ENCODE data around the gene PMPCA. TPM values are rescaled to one million over a fixed set of nuclear protein-coding genes. Genes with fewer than 3 reads are reported as not detected.
A peak's percentile ranks its signal among the peaks of the same experiment; 100 is the strongest.

PMPCA gene
- total RNA-seq, 2 donors from 2014 or later: 82.7 to 85.4 TPM

GRCh38 chr9:136453326-136453725 lies 42.9 kb downstream of the PMPCA start:
- peaks cover 73% of the 10 kb centered on the region for H3K36me3 Mint-ChIP-seq (ENCODE audit: low read depth)
- no peak overlapping the region for H3K4me3 Mint-ChIP-seq
- Histone ChIP-seq H3K27me3 (ENCODE audit: control insufficient read depth, insufficient read depth, low read length, poor library complexity, severe bottlenecking) (no peaks in the 10 kb centered on the region), H3K4me3 (ENCODE audit: low read length) (no peak overlapping the region), H3K9ac (ENCODE audit: extremely low read depth, low read length, poor library complexity, severe bottlenecking) (no peak overlapping the region), H3K36me3 (ENCODE audit: control insufficient read depth, insufficient read depth, low read length) (peaks cover 85% of the 10 kb centered on the region), H3K4me1 (ENCODE audit: control insufficient read depth, insufficient read depth, low read length) (no peaks in the 10 kb centered on the region), H3K27ac (ENCODE audit: low read depth, low read length) (no peak overlapping the region), H3K9me3 (ENCODE audit: control insufficient read depth, low read length) (no peaks in the 10 kb centered on the region)
- no peaks in the 10 kb centered on the region for H3K9me3 Mint-ChIP-seq
- H3K27ac Mint-ChIP-seq: peak overlapping the region; percentile 30
- DNase-seq: no peak
- TF ChIP-seq CTCF (conservative IDR thresholded peaks at IDR 0.05): no peak
- no peaks in the 10 kb centered on the region for H3K4me1 Mint-ChIP-seq
- no peaks in the 10 kb centered on the region for H3K27me3 Mint-ChIP-seq (ENCODE audit: insufficient read depth)
- WGBS, 2 experiments (ENCODE audit: insufficient coverage in 1 of 2, insufficient read length in 1 of 2): 92 to 96% methylated on average over 10 to 11 of the region's 11 CpGs

- no peaks in the 10 kb centered on the region for H3K9me3 ChIP-seq (ENCODE audit: control insufficient read depth, low read length)
- no peak for TF ChIP-seq CTCF (conservative IDR thresholded peaks at IDR 0.05)
- H3K9ac ChIP-seq (ENCODE audit: extremely low read depth, low read length, poor library complexity, severe bottlenecking): no peak overlapping the region
- Mint-ChIP-seq H3K27ac (peak overlapping the region; percentile 30), H3K36me3 (ENCODE audit: low read depth) (peaks cover 77% of the 10 kb centered on the region), H3K27me3 (ENCODE audit: insufficient read depth) (no peaks in the 10 kb centered on the region), H3K4me3 (no peak overlapping the region), H3K4me1 (no peaks in the 10 kb centered on the region), H3K9me3 (no peaks in the 10 kb centered on the region)
- H3K4me1 ChIP-seq (ENCODE audit: control insufficient read depth, insufficient read depth, low read length): no peaks in the 10 kb centered on the region
- H3K36me3 ChIP-seq (ENCODE audit: control insufficient read depth, insufficient read depth, low read length): peaks cover 88% of the 10 kb centered on the region
- DNase-seq: no peak
- no peaks in the 10 kb centered on the region for H3K27me3 ChIP-seq (ENCODE audit: control insufficient read depth, insufficient read depth, low read length, poor library complexity, severe bottlenecking)
- H3K4me3 ChIP-seq (ENCODE audit: low read length): no peak overlapping the region
- WGBS, 2 experiments (ENCODE audit: insufficient coverage in 1 of 2, insufficient read length in 1 of 2): 95 to 99% methylated on average over 13 to 25 of the region's 25 CpGs
- peak overlapping the region; percentile 24 for H3K27ac ChIP-seq (ENCODE audit: low read depth, low read length)
These were observed 43.8 kb downstream of the PMPCA start for GRCh38 chr9:136454026-136454796.

- Histone ChIP-seq H3K27me3 (ENCODE audit: control insufficient read depth, insufficient read depth, low read length, poor library complexity, severe bottlenecking) (no peaks in the 10 kb centered on the region), H3K9me3 (ENCODE audit: control insufficient read depth, low read length) (no peaks in the 10 kb centered on the region), H3K4me3 (ENCODE audit: low read length) (no peak overlapping the region), H3K9ac (ENCODE audit: extremely low read depth, low read length, poor library complexity, severe bottlenecking) (no peak overlapping the region), H3K36me3 (ENCODE audit: control insufficient read depth, insufficient read depth, low read length) (peaks cover 87% of the 10 kb centered on the region), H3K4me1 (ENCODE audit: control insufficient read depth, insufficient read depth, low read length) (no peaks in the 10 kb centered on the region), H3K27ac (ENCODE audit: low read depth, low read length) (no peak overlapping the region)
- Mint-ChIP-seq H3K4me3 (no peak overlapping the region), H3K27ac (peak overlapping the region; percentile 17), H3K27me3 (ENCODE audit: insufficient read depth) (no peaks in the 10 kb centered on the region), H3K36me3 (ENCODE audit: low read depth) (peaks cover 79% of the 10 kb centered on the region), H3K9me3 (no peaks in the 10 kb centered on the region), H3K4me1 (no peaks in the 10 kb centered on the region)
- no peak for DNase-seq
- TF ChIP-seq CTCF (conservative IDR thresholded peaks at IDR 0.05): no peak
- 95 to 96% methylated on average over 39 to 43 of the region's 43 CpGs for WGBS, 2 experiments (ENCODE audit: insufficient coverage in 1 of 2, insufficient read length in 1 of 2)
These were observed 44.9 kb downstream of the PMPCA start for GRCh38 chr9:136455043-136456002.
